Uterus (tissue), 4 donors: ENCODE measurements around the gene TRIM7. TPM values are rescaled to one million over a fixed set of nuclear protein-coding genes. Genes with fewer than 3 reads are reported as not detected.

ENCODE experiments used
- DNase-seq, 2 donors: peaks; one replicate each; pipeline ENCODE4 v3.0.0-alpha.2; 2019 to 2020
- H3K27ac ChIP-seq, 2 donors: fragments of 200-600 bp; sonication (generic); 1 replicate in 1 of 2; 2 replicates in 1 of 2; pipeline ENCODE4 v1.5.1; 2016 to 2018
- H3K27me3 ChIP-seq, 2 donors: fragments of 200-600 bp; sonication (generic); one replicate each; pipeline ENCODE4 v1.5.1; 2018 to 2019; ENCODE audit warnings: control low read depth in 1 of 2
- H3K36me3 ChIP-seq, 2 donors: fragments of 200-600 bp; sonication (generic); one replicate each; pipeline ENCODE4 v1.5.1; 2019; ENCODE audit warnings: control low read depth in 1 of 2
- H3K4me1 ChIP-seq, 2 donors: fragments of 200-600 bp; sonication (generic); one replicate each; pipeline ENCODE4 v1.5.1; 2018 to 2019; ENCODE audit warnings: control low read depth in 1 of 2
- H3K4me3 ChIP-seq, 2 donors: fragments of 200-600 bp; sonication (generic); 1 replicate in 1 of 2; 2 replicates in 1 of 2; pipeline ENCODE4 v1.5.1; 2018 to 2019; ENCODE audit warnings: mild to moderate bottlenecking in 1 of 2
- H3K9me3 ChIP-seq, 2 donors: fragments of 200-600 bp; sonication (generic); one replicate each; pipeline ENCODE4 v1.5.1; 2019; ENCODE audit warnings: control low read depth in 1 of 2
- POLR2A ChIP-seq, 2 donors: fragments of 450-650 bp; IDR thresholded peaks; one replicate each; pipeline ENCODE4 v1.6.1; 2016; ENCODE audit warnings: antibody characterized with exemption in 2 of 2, mild to moderate bottlenecking in 1 of 2, moderate library complexity in 1 of 2
- intact Hi-C: fragments of 100-400 bp; cut with DNase I; formaldehyde crosslinking; loops from one replicate; pipeline ENCODE4 v1.15.1; 2023; ENCODE audit warnings: low total_unique reads
- total RNA-seq, 4 donors: library from RNA; depleted of rRNA in 3 of 4; stranded (reverse); fragments of >200 nt in 3 of 4; gene quantifications; one replicate each; pipeline versions ENCODE4 v1.1.0 to v1.2.4, GENCODE V29; 2014 to 2023
- TF ChIP-seq, protein P1 (sequence below), 4 experiments: fragments of 200-600 bp in 2 of 4; fragments of 450-650 bp in 2 of 4; sonication (generic) in 2 of 4; IDR thresholded peaks; one replicate each; pipeline ENCODE4 v1.5.1; 2016 to 2019; ENCODE audit warnings: antibody characterized with exemption in 4 of 4, mild to moderate bottlenecking in 2 of 4, moderate library complexity in 1 of 4
- donor health status: DM: yes; HTN: yes; CAD: no.

TRIM7 gene
- total RNA-seq, 4 donors from 2014 or later = 1.2 to 7.7 (median 1.6) TPM

DNA sequence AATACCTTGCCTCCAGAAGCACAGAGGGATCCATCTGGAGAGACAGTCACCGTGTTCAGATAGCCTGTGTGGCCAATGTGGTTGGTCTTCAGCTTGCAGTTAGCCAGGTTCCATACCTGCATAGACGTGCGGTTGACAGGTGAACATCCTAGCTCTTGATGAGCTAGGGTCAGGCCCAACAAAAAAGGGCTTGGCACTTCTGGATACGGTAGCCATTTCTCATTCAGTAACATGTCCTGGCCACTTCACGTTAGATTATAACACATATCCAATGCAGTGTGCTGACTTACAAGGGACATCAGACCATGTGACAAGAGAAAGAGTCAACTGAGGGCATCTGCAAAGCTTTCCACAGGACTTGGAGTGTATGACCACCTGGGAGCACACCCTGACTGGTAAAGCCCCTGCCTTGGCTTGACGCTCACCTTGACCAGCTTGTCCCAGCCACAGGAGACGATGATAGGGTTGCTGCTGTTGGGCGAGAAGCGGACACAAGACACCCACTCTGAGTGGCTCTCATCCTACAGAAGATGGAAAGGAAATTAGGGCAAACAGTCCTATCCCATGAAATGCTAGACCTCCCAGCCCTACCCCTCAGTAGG lies 34.2 kb upstream of the TRIM7 start:
- Histone ChIP-seq H3K27me3 (no peaks in the 10 kb centered on the region), H3K4me1 (peaks cover 0 to 12% of the 10 kb centered on the region in 2 donors), H3K4me3 (no peak overlapping the region), H3K9me3 (no peaks in the 10 kb centered on the region), H3K27ac (no peak overlapping the region), H3K36me3 (no peaks in the 10 kb centered on the region)
- intact Hi-C loops = no loop called here
- TF ChIP-seq, protein P1, sequence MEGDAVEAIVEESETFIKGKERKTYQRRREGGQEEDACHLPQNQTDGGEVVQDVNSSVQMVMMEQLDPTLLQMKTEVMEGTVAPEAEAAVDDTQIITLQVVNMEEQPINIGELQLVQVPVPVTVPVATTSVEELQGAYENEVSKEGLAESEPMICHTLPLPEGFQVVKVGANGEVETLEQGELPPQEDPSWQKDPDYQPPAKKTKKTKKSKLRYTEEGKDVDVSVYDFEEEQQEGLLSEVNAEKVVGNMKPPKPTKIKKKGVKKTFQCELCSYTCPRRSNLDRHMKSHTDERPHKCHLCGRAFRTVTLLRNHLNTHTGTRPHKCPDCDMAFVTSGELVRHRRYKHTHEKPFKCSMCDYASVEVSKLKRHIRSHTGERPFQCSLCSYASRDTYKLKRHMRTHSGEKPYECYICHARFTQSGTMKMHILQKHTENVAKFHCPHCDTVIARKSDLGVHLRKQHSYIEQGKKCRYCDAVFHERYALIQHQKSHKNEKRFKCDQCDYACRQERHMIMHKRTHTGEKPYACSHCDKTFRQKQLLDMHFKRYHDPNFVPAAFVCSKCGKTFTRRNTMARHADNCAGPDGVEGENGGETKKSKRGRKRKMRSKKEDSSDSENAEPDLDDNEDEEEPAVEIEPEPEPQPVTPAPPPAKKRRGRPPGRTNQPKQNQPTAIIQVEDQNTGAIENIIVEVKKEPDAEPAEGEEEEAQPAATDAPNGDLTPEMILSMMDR (IDR thresholded peaks at IDR 0.05) = no peak
- TF ChIP-seq POLR2A (IDR thresholded peaks at IDR 0.05) = no peak
- DNase-seq = no peak

DNA sequence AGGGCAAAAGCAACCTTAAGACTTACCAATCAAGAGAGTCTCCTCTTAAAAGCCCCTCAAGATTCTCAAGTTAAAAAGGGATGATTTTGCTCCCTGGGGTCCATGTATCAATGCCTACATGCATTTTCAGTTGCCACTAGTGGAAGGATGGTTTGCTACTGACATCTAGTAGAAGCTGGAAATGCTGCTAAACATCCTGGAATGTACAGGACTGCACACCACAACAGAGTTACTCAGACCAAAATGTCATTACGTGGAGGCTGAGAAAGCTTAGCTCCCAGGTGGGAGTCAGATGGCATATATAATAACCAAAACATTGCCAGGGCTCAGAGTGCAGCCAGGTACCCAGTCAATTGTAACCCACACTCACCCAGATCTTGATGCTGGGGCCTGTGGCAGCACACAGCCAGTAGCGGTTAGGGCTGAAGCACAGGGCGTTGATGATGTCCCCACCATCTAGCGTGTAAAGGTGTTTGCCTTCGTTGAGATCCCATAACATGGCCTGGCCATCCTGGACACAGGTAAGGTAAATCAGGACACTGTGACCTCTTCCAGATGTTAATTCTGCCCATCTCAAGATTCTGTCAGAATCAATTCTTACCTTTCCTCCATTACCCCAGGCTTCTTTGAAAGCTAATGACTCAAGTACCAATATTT lies 32.9 kb upstream of the TRIM7 start:
- TF ChIP-seq POLR2A (IDR thresholded peaks at IDR 0.05) = no peak
- TF ChIP-seq, protein P1 (IDR thresholded peaks at IDR 0.05) = no peak

DNA sequence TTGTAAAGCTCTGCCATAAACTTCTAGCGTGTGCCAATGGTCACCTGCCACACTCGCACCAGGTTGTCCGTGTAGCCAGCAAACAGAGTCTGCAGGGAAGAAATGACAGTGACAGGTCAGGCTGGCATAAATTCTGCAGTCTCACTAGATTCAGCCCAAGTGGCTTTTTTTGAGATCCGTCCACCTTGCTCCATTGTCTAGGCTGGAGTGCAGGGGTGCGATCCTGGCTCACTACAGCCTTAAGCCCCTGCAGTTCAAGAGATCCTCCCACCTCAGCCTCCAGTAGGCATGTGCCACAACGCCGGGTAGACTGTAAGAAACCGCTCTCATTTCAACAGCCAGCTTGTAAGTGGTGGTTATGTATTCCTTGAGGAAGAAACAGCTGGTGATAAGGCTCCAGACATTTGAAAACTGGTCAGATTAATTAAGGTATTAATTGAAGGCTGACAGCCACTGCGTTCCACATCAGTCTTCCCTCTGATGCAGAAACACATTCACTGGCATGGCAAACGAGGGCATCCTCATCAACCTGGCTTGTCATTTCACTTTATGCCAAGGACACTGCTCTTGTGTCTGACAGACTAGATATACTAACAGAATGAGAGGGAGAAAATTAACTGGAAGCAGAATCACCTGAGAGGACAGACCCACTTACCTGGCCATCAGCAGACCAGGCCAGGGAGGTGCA lies 32.1 kb upstream of the TRIM7 start:
- Histone ChIP-seq H3K27me3 (no peaks in the 10 kb centered on the region), H3K4me1 (peaks cover 0 to 1% of the 10 kb centered on the region in 2 donors), H3K36me3 (no peaks in the 10 kb centered on the region), H3K27ac (no peak overlapping the region), H3K9me3 (no peaks in the 10 kb centered on the region), H3K4me3 (no peak overlapping the region)
- no peak for TF ChIP-seq POLR2A (IDR thresholded peaks at IDR 0.05)
- TF ChIP-seq, protein P1 (IDR thresholded peaks at IDR 0.05) = no peak
- intact Hi-C loops = no loop called here
- no peak for DNase-seq

More for the DNA sequence above, 32.9 kb upstream of the TRIM7 start:
- intact Hi-C loops = no loop called here
- no peaks in the 10 kb centered on the region for H3K36me3 ChIP-seq
- H3K9me3 ChIP-seq = no peaks in the 10 kb centered on the region
- no peaks in the 10 kb centered on the region for H3K27me3 ChIP-seq
- no peak for DNase-seq
- H3K4me1 ChIP-seq = peaks cover 0 to 9% of the 10 kb centered on the region in 2 donors
- H3K27ac ChIP-seq = no peak overlapping the region
- H3K4me3 ChIP-seq = no peak overlapping the region

DNA sequence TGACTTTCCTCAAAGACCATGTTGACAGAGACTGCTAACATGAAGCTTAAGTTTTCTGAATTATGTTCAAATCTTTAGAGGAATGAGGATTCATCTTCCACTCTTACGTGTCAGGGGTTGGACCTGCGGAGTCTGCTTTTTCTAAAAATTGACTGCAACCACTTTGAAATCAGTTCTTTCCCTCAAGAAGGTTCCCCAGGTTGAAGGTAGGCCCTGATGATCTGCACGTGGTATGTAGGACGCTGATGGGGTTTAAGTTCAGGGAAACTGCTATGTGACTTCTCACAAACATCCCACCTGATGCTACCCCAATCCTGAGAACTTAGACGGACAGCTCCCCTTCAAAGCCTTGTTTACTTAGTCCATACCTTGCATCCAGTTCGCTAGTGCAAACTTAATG lies 31.5 kb upstream of the TRIM7 start:
- H3K4me1 ChIP-seq = no peaks in the 10 kb centered on the region
- no peaks in the 10 kb centered on the region for H3K36me3 ChIP-seq
- H3K27me3 ChIP-seq = no peaks in the 10 kb centered on the region
- intact Hi-C loops = no loop called here
- H3K9me3 ChIP-seq = no peaks in the 10 kb centered on the region
- H3K27ac ChIP-seq = no peak overlapping the region
- no peak overlapping the region for H3K4me3 ChIP-seq
- TF ChIP-seq POLR2A (IDR thresholded peaks at IDR 0.05) = no peak
- TF ChIP-seq, protein P1 (IDR thresholded peaks at IDR 0.05) = no peak
- no peak for DNase-seq
